ENCODE results near the gene LYPD8.

- no peak for TF ChIP-seq EZH2 (IDR thresholded peaks at IDR 0.05; ENCODE audit: borderline replicate concordance, insufficient read depth, low read length, poor library complexity, severe bottlenecking)
- TF ChIP-seq TAF1 (IDR thresholded peaks at IDR 0.05; ENCODE audit: low read depth), result no peak
- no peak for TF ChIP-seq EP300 (conservative IDR thresholded peaks at IDR 0.05; ENCODE audit: poor library complexity, severe bottlenecking)
- no peak for TF ChIP-seq CTCF (IDR thresholded peaks at IDR 0.05; ENCODE audit: poor library complexity, severe bottlenecking)
- TF ChIP-seq, protein P1, sequence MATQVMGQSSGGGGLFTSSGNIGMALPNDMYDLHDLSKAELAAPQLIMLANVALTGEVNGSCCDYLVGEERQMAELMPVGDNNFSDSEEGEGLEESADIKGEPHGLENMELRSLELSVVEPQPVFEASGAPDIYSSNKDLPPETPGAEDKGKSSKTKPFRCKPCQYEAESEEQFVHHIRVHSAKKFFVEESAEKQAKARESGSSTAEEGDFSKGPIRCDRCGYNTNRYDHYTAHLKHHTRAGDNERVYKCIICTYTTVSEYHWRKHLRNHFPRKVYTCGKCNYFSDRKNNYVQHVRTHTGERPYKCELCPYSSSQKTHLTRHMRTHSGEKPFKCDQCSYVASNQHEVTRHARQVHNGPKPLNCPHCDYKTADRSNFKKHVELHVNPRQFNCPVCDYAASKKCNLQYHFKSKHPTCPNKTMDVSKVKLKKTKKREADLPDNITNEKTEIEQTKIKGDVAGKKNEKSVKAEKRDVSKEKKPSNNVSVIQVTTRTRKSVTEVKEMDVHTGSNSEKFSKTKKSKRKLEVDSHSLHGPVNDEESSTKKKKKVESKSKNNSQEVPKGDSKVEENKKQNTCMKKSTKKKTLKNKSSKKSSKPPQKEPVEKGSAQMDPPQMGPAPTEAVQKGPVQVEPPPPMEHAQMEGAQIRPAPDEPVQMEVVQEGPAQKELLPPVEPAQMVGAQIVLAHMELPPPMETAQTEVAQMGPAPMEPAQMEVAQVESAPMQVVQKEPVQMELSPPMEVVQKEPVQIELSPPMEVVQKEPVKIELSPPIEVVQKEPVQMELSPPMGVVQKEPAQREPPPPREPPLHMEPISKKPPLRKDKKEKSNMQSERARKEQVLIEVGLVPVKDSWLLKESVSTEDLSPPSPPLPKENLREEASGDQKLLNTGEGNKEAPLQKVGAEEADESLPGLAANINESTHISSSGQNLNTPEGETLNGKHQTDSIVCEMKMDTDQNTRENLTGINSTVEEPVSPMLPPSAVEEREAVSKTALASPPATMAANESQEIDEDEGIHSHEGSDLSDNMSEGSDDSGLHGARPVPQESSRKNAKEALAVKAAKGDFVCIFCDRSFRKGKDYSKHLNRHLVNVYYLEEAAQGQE (IDR thresholded peaks at IDR 0.05; ENCODE audit: borderline replicate concordance), result no peak
Measured at GRCh38 chr1:248691567-248692155, 63.9 kb downstream of the LYPD8 start.
